NCI-H187 treated with DMSO at 0.1 percent for 48 hours (cell line): ENCODE data around the gene DST.
"Not testable (repeated sequence)": the region's sequence is repeated elsewhere in the genome, so short reads cannot be mapped to it uniquely, and the experiment has no call there.

ENCODE experiments used
- DNase-seq: peaks from one replicate; lab custom pipeline; 2025; lab: John Stamatoyannopoulos, UW

The DST gene

GRCh38 chr6:56515081-56515905, 127.4 kb downstream of the DST start:
- no peak for DNase-seq

GRCh38 chr6:56514395-56514794, 128.3 kb downstream of the DST start:
- DNase-seq: no peak

GRCh38 chr6:56513631-56514030, 129.1 kb downstream of the DST start:
- no peak for DNase-seq

GRCh38 chr6:56511591-56511990, 131.1 kb downstream of the DST start:
- DNase-seq: no peak

- DNase-seq: no peak
Observed at GRCh38 chr6:56510984-56511531, 131.6 kb downstream of the DST start.

- no peak for DNase-seq
Observed at GRCh38 chr6:56509031-56509430, 133.7 kb downstream of the DST start.

- DNase-seq: no peak
Observed at GRCh38 chr6:56507517-56507916, 135.2 kb downstream of the DST start.

GRCh38 chr6:56505512-56506260, 137.0 kb downstream of the DST start:
- DNase-seq: no peak

GRCh38 chr6:56501993-56502392, 140.7 kb downstream of the DST start:
- DNase-seq: no peak

GRCh38 chr6:56499095-56499494, 143.6 kb downstream of the DST start:
- DNase-seq: no peak

GRCh38 chr6:56497691-56498090, 145.0 kb downstream of the DST start:
- no peak for DNase-seq

- no peak for DNase-seq
Observed at GRCh38 chr6:56497240-56497639, 145.4 kb downstream of the DST start.

GRCh38 chr6:56496650-56497049, 146.0 kb downstream of the DST start:
- not testable (repeated sequence) for DNase-seq

GRCh38 chr6:56495654-56496053, 147.0 kb downstream of the DST start:
- no peak for DNase-seq

GRCh38 chr6:56491606-56492328, 150.9 kb downstream of the DST start:
- DNase-seq: no peak

- no peak for DNase-seq
Observed at GRCh38 chr6:56490993-56491392, 151.7 kb downstream of the DST start.

GRCh38 chr6:56489559-56489958, 153.1 kb downstream of the DST start:
- DNase-seq: no peak

GRCh38 chr6:56488281-56488680, 154.4 kb downstream of the DST start:
- DNase-seq: no peak

GRCh38 chr6:56486681-56487080, 156.0 kb downstream of the DST start:
- no peak for DNase-seq

- DNase-seq: no peak
Observed at GRCh38 chr6:56484669-56485068, 158.0 kb downstream of the DST start.

GRCh38 chr6:56483929-56484328, 158.8 kb downstream of the DST start:
- no peak for DNase-seq

- DNase-seq: no peak
Observed at GRCh38 chr6:56482525-56482924, 160.2 kb downstream of the DST start.
